Stimulated activated CD4-positive, alpha-beta T cell treated with anti-CD3 and anti-CD28 coated beads, TNF-alpha, amount 100 ng/mL, for 4 hours (primary cell): ENCODE results near the gene ZNF37A.
"Not testable (repeated sequence)": the region's sequence is repeated elsewhere in the genome, so short reads cannot be mapped to it uniquely, and the experiment has no call there.

Experiments used
- DNase-seq, 3 experiments: peaks; one replicate each; pipeline ENCODE4 v3.0.0-alpha.2; 2020; ENCODE audit warnings: low read depth in 3 of 3

Gene ZNF37A

GRCh38 chr10:38150891-38151463 is 56.8 kb downstream of the ZNF37A start:
- DNase-seq, result not testable (repeated sequence)

GRCh38 chr10:38156416-38157269 is 62.5 kb downstream of the ZNF37A start:
- DNase-seq, result no peak

- no peak for DNase-seq
Measured at GRCh38 chr10:38157270-38157685, 63.1 kb downstream of the ZNF37A start.

- no peak for DNase-seq
Measured at GRCh38 chr10:38159004-38159403, 64.9 kb downstream of the ZNF37A start.

GRCh38 chr10:38163617-38164016 is 69.5 kb downstream of the ZNF37A start:
- DNase-seq, result no peak

- no peak for DNase-seq
Measured at GRCh38 chr10:38174336-38174735, 80.2 kb downstream of the ZNF37A start.

GRCh38 chr10:38184477-38184876 is 90.3 kb downstream of the ZNF37A start:
- DNase-seq, result no peak
